AG04450 (cell line): Measurements from ENCODE around the gene KLHDC8A. TPM values are rescaled to one million over a fixed set of nuclear protein-coding genes. Genes with fewer than 3 reads are reported as not detected.

Source experiments
- CTCF ChIA-PET: fragments of 300-600, 350-600 bp; formaldehyde crosslinking; extraction: SDS; loops from one replicate; lab custom pipeline; 2022; ENCODE audit warnings: antibody characterized with exemption, inconsistent platforms; lab: Charles Lee
- POLR2A ChIA-PET: fragments of 350-600 bp; formaldehyde crosslinking; extraction: SDS; loops from one replicate; lab custom pipeline; 2021; ENCODE audit warnings: antibody characterized with exemption, inconsistent platforms; lab: Yijun Ruan, JAX
- DNase-seq: peaks from one replicate; pipeline ENCODE4 v3.0.0-alpha.2; 2011; ENCODE audit warnings: low read depth, low spot score
- H3K27ac ChIP-seq: one replicate; pipeline ENCODE4 v1.5.1; 2012; ENCODE audit warnings: low read depth, low read length, control low read depth
- H3K27me3 ChIP-seq: one replicate; pipeline ENCODE4 v1.6.0; 2012; ENCODE audit warnings: low read length; ENCODE audit not compliant: control insufficient read depth, insufficient read depth
- H3K4me3 ChIP-seq: 2 replicates; pipeline ENCODE4 v1.5.1; 2011; ENCODE audit warnings: mild to moderate bottlenecking, low read depth, low read length, control low read depth
- H3K9me3 ChIP-seq: 2 replicates; pipeline ENCODE4 v1.5.1; 2012; ENCODE audit warnings: low read length; ENCODE audit not compliant: control insufficient read depth, insufficient read depth
- CTCF ChIP-seq: IDR thresholded peaks from 2 replicates; pipeline ENCODE4 v1.5.1; 2011; ENCODE audit warnings: low read depth, low read length, control low read depth, inconsistent platforms
- polyA plus RNA-seq: library from polyadenylated mRNA; depleted of rRNA; stranded (reverse); fragments of >200 nt; gene quantifications from 2 replicates; pipeline ENCODE4 v1.2.3, GENCODE V29; 2011

Gene KLHDC8A
- polyA plus RNA-seq, 1 experiment = 0.06 TPM

GRCh38 chr1:205348554-205349487 is 7.9 kb downstream of the KLHDC8A start:
- H3K4me3 ChIP-seq = no peak overlapping the region
- ChIA-PET POLR2A (interaction anchor here (0.6 kb wide), 1 partner anchor 249 kb away, joined by 5 read pairs; no protein-coding TSS in a partner anchor), CTCF (interaction anchor here (0.6 to 3.1 kb wide), 6 partner anchors 13 to 176 kb away, joined by 3 to 20 read pairs (median 6); no protein-coding TSS in a partner anchor)
- no peak for TF ChIP-seq CTCF
- no peaks in the 10 kb centered on the region for H3K9me3 ChIP-seq
- no peak for DNase-seq
- H3K27ac ChIP-seq = no peak overlapping the region
- peaks cover 52% of the 10 kb centered on the region for H3K27me3 ChIP-seq

DNA sequence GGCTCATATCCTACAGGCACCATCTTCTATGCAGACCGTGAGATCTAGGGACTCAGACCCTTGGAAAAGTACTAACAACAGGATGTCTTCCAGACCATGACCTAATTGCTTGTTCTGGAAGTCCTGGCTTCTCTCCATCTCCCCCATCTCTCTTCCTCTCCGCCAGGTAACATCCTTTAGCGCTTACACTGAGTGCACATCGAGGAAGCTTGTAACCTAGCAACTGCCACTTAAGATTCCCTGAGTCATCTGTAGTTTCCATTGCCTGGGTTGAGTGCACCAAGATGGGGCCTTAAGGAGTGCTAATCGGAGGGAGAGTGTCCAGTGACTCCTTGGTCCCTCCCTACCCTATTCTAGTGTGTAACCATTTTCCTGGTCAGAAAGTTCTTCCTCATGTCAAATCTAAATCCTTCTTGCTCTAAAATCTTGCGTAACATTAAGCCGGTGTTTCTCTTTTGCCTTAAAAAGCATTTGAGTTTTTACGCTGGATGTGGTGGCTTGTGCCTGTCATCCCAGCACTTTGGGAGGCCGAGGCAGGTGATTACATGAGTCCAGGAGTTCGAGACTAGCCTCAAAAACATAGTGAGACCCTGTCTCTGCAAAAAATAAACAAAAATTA is 9.7 kb downstream of the KLHDC8A start:
- CTCF ChIA-PET = interaction anchor here (0.6 to 1.7 kb wide), 3 partner anchors 10 to 12 kb away, joined by 3 to 6 read pairs (median 4); no protein-coding TSS in a partner anchor
- H3K9me3 ChIP-seq = peaks cover 4% of the 10 kb centered on the region; the same call in 1 of the 2 replicates
- no peak for DNase-seq
- no peak overlapping the region for H3K4me3 ChIP-seq
- TF ChIP-seq CTCF = no peak
- no peak overlapping the region for H3K27ac ChIP-seq
- POLR2A ChIA-PET = no interaction called here
- H3K27me3 ChIP-seq = peaks cover 66% of the 10 kb centered on the region

GRCh38 chr1:205345761-205346160 is 11.0 kb downstream of the KLHDC8A start:
- Histone ChIP-seq H3K27ac (no peak overlapping the region), H3K4me3 (no peak overlapping the region), H3K27me3 (peaks cover 68% of the 10 kb centered on the region), H3K9me3 (peaks cover 4% of the 10 kb centered on the region; the same call in 1 of the 2 replicates)
- DNase-seq = no peak
- ChIA-PET POLR2A (no interaction called here), CTCF (interaction anchor here (1.3 to 1.7 kb wide), 3 partner anchors 9 to 11 kb away, joined by 4 to 7 read pairs (median 6); no protein-coding TSS in a partner anchor)
- TF ChIP-seq CTCF = no peak

DNA sequence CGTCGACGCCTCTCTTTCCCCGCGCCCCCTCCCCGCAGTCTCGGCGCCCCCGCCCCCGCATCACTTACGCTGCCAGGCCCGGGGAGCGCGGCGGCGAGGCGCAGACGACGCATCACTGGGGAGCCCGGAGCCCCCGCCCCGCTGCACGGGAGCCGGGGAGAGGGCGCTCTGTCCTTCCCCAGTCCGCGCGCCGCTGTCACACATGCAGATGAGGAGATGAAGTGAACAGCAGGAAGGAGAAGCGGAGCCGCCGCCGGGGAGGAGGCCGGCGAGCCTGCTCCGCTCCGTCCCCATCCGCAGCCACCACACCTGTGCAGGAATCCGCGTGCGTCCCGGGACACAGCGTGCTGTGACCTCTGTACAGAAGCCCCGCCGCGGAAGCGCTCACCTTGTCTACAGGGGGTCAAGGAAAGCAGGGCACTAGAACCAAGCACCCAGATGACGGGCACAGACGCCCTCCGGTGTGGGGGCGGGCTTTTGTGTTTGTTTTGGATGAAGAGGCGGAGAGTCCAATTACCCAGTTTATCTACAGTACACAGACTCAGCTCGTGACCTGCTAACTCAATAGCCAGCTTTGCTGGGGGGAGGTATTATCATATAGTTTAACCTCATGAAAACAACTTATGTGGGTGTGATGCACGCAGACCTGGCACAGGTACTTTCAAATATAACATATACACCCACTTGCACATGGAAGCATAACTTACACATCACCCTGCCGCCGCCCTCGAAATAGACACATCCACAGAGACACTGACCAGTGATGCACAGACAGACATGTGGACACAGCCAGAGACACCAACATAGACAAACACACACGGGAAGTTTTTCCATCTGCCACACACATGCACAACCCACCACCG is 12.4 kb downstream of the KLHDC8A start:
- no peak overlapping the region for H3K27ac ChIP-seq
- POLR2A ChIA-PET = no interaction called here
- peaks cover 4% of the 10 kb centered on the region; the same call in 1 of the 2 replicates for H3K9me3 ChIP-seq
- CTCF ChIA-PET = interaction anchor here (0.6 to 1.6 kb wide), 3 partner anchors 9 to 10 kb away, joined by 3 to 9 read pairs (median 3); no protein-coding TSS in a partner anchor
- H3K27me3 ChIP-seq = peaks cover 66% of the 10 kb centered on the region
- H3K4me3 ChIP-seq = peak overlapping the region; percentile 37
- TF ChIP-seq CTCF = no peak
- DNase-seq = no peak
